IMR-90 (cell line): Measurements from ENCODE around the gene PMPCA. TPM values are rescaled to one million over a fixed set of nuclear protein-coding genes. Genes with fewer than 3 reads are reported as not detected.

Source experiments
- ATAC-seq: fragments of 200-7000 bp; cut with Tn5 transposase; 2 replicates; pipeline ENCODE4 v1.9.1; 2020; ENCODE audit warnings: low read depth, mild to moderate bottlenecking, moderate library complexity
- BruUV-seq: library from RNA; stranded (reverse); fragments of 400-500 nt; replicated peaks from 2 replicates; lab custom pipeline; 2021; lab: Mats Ljungman, UMichigan
- CTCF ChIA-PET: fragments of 300-600 bp; formaldehyde crosslinking; extraction: SDS; loops from one replicate; lab custom pipeline; 2021; ENCODE audit warnings: antibody characterized with exemption; lab: Yijun Ruan, JAX
- POLR2A ChIA-PET: fragments of 300-600 bp; sonication (Branson Sonifier 250); formaldehyde crosslinking; loops from one replicate; lab custom pipeline; 2022; ENCODE audit warnings: antibody characterized with exemption; ENCODE audit not compliant: unreplicated experiment; lab: Charles Lee
- DNase-seq: peaks from one replicate; pipeline ENCODE4 v3.0.0; 2013
- H2AFZ ChIP-seq: replicated peaks from 2 replicates; pipeline ENCODE3; 2013; ENCODE audit warnings: low read length, mild to moderate bottlenecking; ENCODE audit not compliant: poor library complexity
- H2AK5ac ChIP-seq: 2 replicates; pipeline ENCODE4 v1.6.1; 2013; ENCODE audit warnings: low read depth, low read length, inconsistent platforms
- H2AK9ac ChIP-seq: replicated peaks from 2 replicates; pipeline ENCODE3; 2013; ENCODE audit warnings: mild to moderate bottlenecking, low read depth, low read length, moderate library complexity; ENCODE audit not compliant: poor library complexity
- H2BK120ac ChIP-seq: 2 replicates; pipeline ENCODE4 v1.6.1; 2013; ENCODE audit warnings: low read depth, low read length, inconsistent platforms
- H2BK15ac ChIP-seq: 3 replicates; pipeline ENCODE4 v1.6.1; 2013; ENCODE audit warnings: low read depth, low read length, inconsistent platforms
- H2BK20ac ChIP-seq: 2 replicates; pipeline ENCODE4 v1.6.1; 2013; ENCODE audit warnings: low read depth, mild to moderate bottlenecking, inconsistent platforms, low read length, moderate library complexity
- H2BK5ac ChIP-seq: 2 replicates; pipeline ENCODE4 v1.6.1; 2013; ENCODE audit warnings: mild to moderate bottlenecking, low read depth, low read length, inconsistent platforms; ENCODE audit not compliant: poor library complexity, severe bottlenecking
- H3K14ac ChIP-seq: replicated peaks from 2 replicates; pipeline ENCODE4 v1.6.1; 2013; ENCODE audit warnings: low read depth, low read length, inconsistent platforms
- H3K18ac ChIP-seq: 2 replicates; pipeline ENCODE4 v1.6.1; 2013; ENCODE audit warnings: low read depth, low read length, control low read depth
- H3K23ac ChIP-seq: 2 replicates; pipeline ENCODE4 v1.6.1; 2013; ENCODE audit warnings: low read depth, low read length, inconsistent platforms
- H3K27ac ChIP-seq: 2 replicates; pipeline ENCODE4 v1.5.1; 2013; ENCODE audit warnings: mild to moderate bottlenecking, control low read depth, low read length; ENCODE audit not compliant: insufficient read depth
- H3K27me3 ChIP-seq: 2 replicates; pipeline ENCODE4 v1.6.1; 2013; ENCODE audit warnings: low read length; ENCODE audit not compliant: control insufficient read depth, insufficient read depth
- H3K36me3 ChIP-seq: 2 replicates; pipeline ENCODE4 v1.6.1; 2013; ENCODE audit warnings: low read length, mixed read lengths; ENCODE audit not compliant: control insufficient read depth, insufficient read depth
- H3K4ac ChIP-seq: 2 replicates; pipeline ENCODE4 v1.6.1; 2013; ENCODE audit warnings: low read depth, low read length, inconsistent platforms
- H3K4me1 ChIP-seq: 2 replicates; pipeline ENCODE4 v1.6.1; 2013; ENCODE audit warnings: low read length, mixed read lengths; ENCODE audit not compliant: control insufficient read depth, insufficient read depth
- H3K4me2 ChIP-seq: 2 replicates; pipeline ENCODE4 v1.6.1; 2013; ENCODE audit warnings: low read depth, mild to moderate bottlenecking, control low read depth, low read length, moderate library complexity
- H3K4me3 ChIP-seq: 2 replicates; pipeline ENCODE4 v1.5.1; 2013; ENCODE audit warnings: low read depth, mild to moderate bottlenecking, control low read depth, low read length, moderate library complexity; ENCODE audit not compliant: insufficient read depth
- H3K56ac ChIP-seq: 2 replicates; pipeline ENCODE4 v1.6.1; 2013; ENCODE audit warnings: low read length, inconsistent platforms; ENCODE audit not compliant: insufficient read depth; ENCODE audit errors: extremely low read depth
- H3K79me1 ChIP-seq, 2 experiments: 2 replicates each; pipeline ENCODE4 v1.6.1; 2013; ENCODE audit warnings: low read length in 2 of 2, inconsistent platforms in 1 of 2, low read depth in 1 of 2
- H3K9ac ChIP-seq: 2 replicates; pipeline ENCODE4 v1.6.1; 2013; ENCODE audit warnings: low read depth, low read length, control low read depth
- H3K9me1 ChIP-seq: 2 replicates; pipeline ENCODE4 v1.6.1; 2013; ENCODE audit warnings: low read length, inconsistent platforms; ENCODE audit not compliant: insufficient read depth
- H3K9me3 ChIP-seq: 2 replicates; pipeline ENCODE4 v1.6.1; 2013; ENCODE audit warnings: low read length; ENCODE audit not compliant: control insufficient read depth, insufficient read depth
- H4K20me1 ChIP-seq: 2 replicates; pipeline ENCODE4 v1.6.1; 2013; ENCODE audit warnings: low read length, inconsistent platforms; ENCODE audit not compliant: insufficient read depth
- H4K5ac ChIP-seq: 2 replicates; pipeline ENCODE4 v1.6.1; 2013; ENCODE audit warnings: mild to moderate bottlenecking, low read depth, low read length, control low read depth
- H4K8ac ChIP-seq, 2 experiments: 2 replicates each; pipeline ENCODE4 v1.6.1; 2013; ENCODE audit warnings: low read depth in 2 of 2, low read length in 2 of 2, control low read depth in 1 of 2, inconsistent platforms in 1 of 2
- H4K91ac ChIP-seq: 2 replicates; pipeline ENCODE4 v1.6.1; 2013; ENCODE audit warnings: low read depth, low read length, inconsistent platforms; ENCODE audit not compliant: insufficient read depth
- BHLHE40 ChIP-seq: fragments of 150-350 bp; IDR thresholded peaks from 2 replicates; pipeline ENCODE4 v1.6.1; 2016; ENCODE audit warnings: mild to moderate bottlenecking, low read depth, low read length
- CEBPB ChIP-seq: IDR thresholded peaks from 2 replicates; pipeline ENCODE4 v1.6.1; 2012; ENCODE audit warnings: low read depth, low read length, improper control_type of control experiment
- CTCF ChIP-seq: conservative IDR thresholded peaks from 2 replicates; pipeline ENCODE4 v1.5.1; 2012; ENCODE audit warnings: mild to moderate bottlenecking, low read depth, low read length, improper control_type of control experiment
- ELK1 ChIP-seq: fragments of 150-350 bp; IDR thresholded peaks from 2 replicates; pipeline ENCODE4 v1.6.1; 2016; ENCODE audit warnings: low read depth, mild to moderate bottlenecking, low read length, moderate library complexity, borderline replicate concordance
- FOS ChIP-seq: fragments of 150-350 bp; IDR thresholded peaks from 2 replicates; pipeline ENCODE4 v1.6.1; 2016; ENCODE audit warnings: low read depth, low read length
- MAFK ChIP-seq: IDR thresholded peaks from 2 replicates; pipeline ENCODE4 v1.6.1; 2012; ENCODE audit warnings: low read depth, low read length, improper control_type of control experiment
- MAZ ChIP-seq: IDR thresholded peaks from 2 replicates; pipeline ENCODE4 v1.6.1; 2012; ENCODE audit warnings: low read depth, mild to moderate bottlenecking, low read length, improper control_type of control experiment, moderate library complexity, borderline replicate concordance
- NFE2L2 ChIP-seq: fragments of 150-350 bp; IDR thresholded peaks from 2 replicates; pipeline ENCODE4 v1.6.1; 2016; ENCODE audit warnings: low read depth, mild to moderate bottlenecking, low read length
- POLR2A ChIP-seq: IDR thresholded peaks from 2 replicates; pipeline ENCODE4 v1.6.1; 2012; ENCODE audit warnings: mild to moderate bottlenecking, low read depth, low read length
- RAD21 ChIP-seq: IDR thresholded peaks from 2 replicates; pipeline ENCODE4 v1.6.1; 2012; ENCODE audit warnings: low read length, improper control_type of control experiment
- RCOR1 ChIP-seq: IDR thresholded peaks from 2 replicates; pipeline ENCODE4 v1.6.1; 2012; ENCODE audit warnings: mild to moderate bottlenecking, low read length, improper control_type of control experiment; ENCODE audit not compliant: insufficient replicate concordance
- RFX5 ChIP-seq: IDR thresholded peaks from 2 replicates; pipeline ENCODE4 v1.8.0; 2012; ENCODE audit warnings: low read depth, mild to moderate bottlenecking, low read length, moderate library complexity
- SMC3 ChIP-seq: fragments of 150-350 bp; IDR thresholded peaks from 2 replicates; pipeline ENCODE4 v1.6.1; 2016; ENCODE audit warnings: low read depth, mild to moderate bottlenecking, antibody characterized with exemption, low read length, moderate library complexity
- USF2 ChIP-seq: fragments of 150-350 bp; IDR thresholded peaks from 2 replicates; pipeline ENCODE4 v1.6.1; 2017; ENCODE audit warnings: mild to moderate bottlenecking, antibody characterized with exemption, low read length, low read depth
- WGBS, 2 experiments: methylation state at CpG; one replicate each; pipeline versions ENCODE4 v1.1.5 to v1.1.7; 2013; ENCODE audit warnings: missing lambda C conversion rate in 2 of 2; ENCODE audit not compliant: insufficient read length in 1 of 2; ENCODE audit errors: extremely low coverage in 2 of 2; 5-methylcytosine and 5-hydroxymethylcytosine counted together
- dilution Hi-C: fragments of 300-500 bp; cut with HindIII; formaldehyde crosslinking; loops from one replicate; pipeline ENCODE4 v1.14.3; 2018; ENCODE audit warnings: low sequenced_read_pairs; ENCODE audit not compliant: unreplicated experiment
- in situ Hi-C: fragments of 300-500 bp; cut with MboI; formaldehyde crosslinking; loops from 3 replicates; pipeline ENCODE4 v1.14.3; 2019; ENCODE audit warnings: low sequenced_read_pairs, inconsistent platforms, mixed read lengths
- intact Hi-C: fragments of 100-400 bp; cut with micrococcal nuclease; formaldehyde crosslinking; loops from 2 replicates; pipeline ENCODE4 v1.10.0; 2022
- polyA plus RNA-seq, 3 experiments: library from polyadenylated mRNA; depleted of rRNA; stranded (reverse); fragments of >200 nt; gene quantifications; 2 replicates each; pipeline ENCODE4 v1.2.3, GENCODE V29; 2012; ENCODE audit warnings: low replicate concordance in 1 of 3
- total RNA-seq: library from RNA; depleted of rRNA; stranded (reverse); fragments of >200 nt; gene quantifications from 2 replicates; pipeline ENCODE4 v1.2.3, GENCODE V29; 2012

The PMPCA gene
- total and polyA plus RNA-seq, 2 of the 4 experiments (the other 2 are of a cell fraction): 62.6 to 95.8 TPM

- Histone ChIP-seq H3K36me3 (peaks cover 46% of the 10 kb centered on the region), H3K18ac (no peak overlapping the region), H3K23ac (no peak overlapping the region), H2BK15ac (no peak overlapping the region), H3K56ac (no peak overlapping the region), H2BK5ac (no peak overlapping the region), H3K9me3 (no peaks in the 10 kb centered on the region), H2AK5ac (no peak overlapping the region), H4K20me1 (peaks cover 38% of the 10 kb centered on the region), H3K4me3 (no peak overlapping the region), H2BK120ac (no peak overlapping the region), H3K4ac (no peak overlapping the region), H3K4me2 (no peak overlapping the region), H2AK9ac (no peak overlapping the region), H3K9me1 (peaks cover 3% of the 10 kb centered on the region; the same call in 1 of the 2 replicates), H2BK20ac (no peak overlapping the region), H3K79me1 (peaks cover 6 to 43% of the 10 kb centered on the region in 2 experiments), H3K14ac (no peak overlapping the region), H3K27ac (no peak overlapping the region), H4K5ac (no peak overlapping the region), H3K9ac (no peak overlapping the region), H3K27me3 (no peaks in the 10 kb centered on the region), H2AFZ (no peak overlapping the region), H4K8ac (no peak overlapping the region), H3K4me1 (no peaks in the 10 kb centered on the region), H4K91ac (no peak overlapping the region)
- in situ Hi-C loops (no loop called here), dilution Hi-C loops (no loop called here), intact Hi-C loops (no loop called here)
- POLR2A ChIA-PET: no interaction called here
- CTCF ChIA-PET: no interaction called here
- BruUV-seq: no TSS peak
- no peak for DNase-seq
- WGBS, 2 experiments: 100% methylated on average over 12 of the region's 36 CpGs; no CpG with 5 or more reads in 1 of the 2 experiments
- no peak for TF ChIP-seq CEBPB
- TF ChIP-seq SMC3: no peak
- no peak for TF ChIP-seq USF2
- no peak for TF ChIP-seq CTCF
- TF ChIP-seq POLR2A: no peak
- no peak for TF ChIP-seq BHLHE40
- no peak for TF ChIP-seq MAFK
- TF ChIP-seq MAZ: no peak
- no peak for TF ChIP-seq RAD21
- no peak for TF ChIP-seq RFX5
- TF ChIP-seq FOS: no peak
- TF ChIP-seq NFE2L2: no peak
- TF ChIP-seq ELK1: no peak
- no peak for TF ChIP-seq RCOR1
- ATAC-seq: no peak
Observed at GRCh38 chr9:136431782-136432350, 21.4 kb downstream of the PMPCA start.
